ENCODE results near the gene SERTAD3. TPM values are rescaled to one million over a fixed set of nuclear protein-coding genes. Genes with fewer than 3 reads are reported as not detected.
"Not testable (repeated sequence)": the region's sequence is repeated elsewhere in the genome, so short reads cannot be mapped to it uniquely, and the experiment has no call there.

Gene SERTAD3
- total RNA-seq, result 10 to 100 TPM; 14.3 to 23.9 TPM

- peak; percentile 81 for ATAC-seq (replicated peaks)
- H3K36me3 Mint-ChIP-seq (ENCODE audit: low read depth), result peaks cover 29% of the 10 kb centered on the region
- H3K4me1 Mint-ChIP-seq, result peaks cover 11% of the 10 kb centered on the region
- H3K27ac Mint-ChIP-seq, result peak within 1 kb of the TSS; percentile 91
- H3K4me3 Mint-ChIP-seq, result peak within 1 kb of the TSS; percentile 93
- H3K9me3 Mint-ChIP-seq, result no peaks in the 10 kb centered on the region
- no peaks in the 10 kb centered on the region for H3K27me3 Mint-ChIP-seq
Measured at GRCh38 chr19:40444000-40444824, at the start of gene SERTAD3. Gene SERTAD3, minus strand, starts transcription at chr19:40444335. Its CDS starts 2,255 bp downstream, at chr19:40442080.

- Mint-ChIP-seq H3K9me3 (no peaks in the 10 kb centered on the region), H3K27ac (peak overlapping the region; percentile 18), H3K4me3 (no peak overlapping the region), H3K27me3 (peaks cover 25% of the 10 kb centered on the region), H3K4me1 (peaks cover 8% of the 10 kb centered on the region), H3K36me3 (ENCODE audit: low read depth) (no peaks in the 10 kb centered on the region)
- no peak for ATAC-seq (replicated peaks)
Measured at GRCh38 chr19:40493778-40494177, 49.6 kb upstream of the SERTAD3 start.

GRCh38 chr19:40492274-40492673 lies 48.1 kb upstream of the SERTAD3 start:
- Mint-ChIP-seq H3K4me3 (no peak overlapping the region), H3K9me3 (no peaks in the 10 kb centered on the region), H3K4me1 (peaks cover under 1% of the 10 kb centered on the region), H3K27me3 (peaks cover 24% of the 10 kb centered on the region), H3K36me3 (ENCODE audit: low read depth) (no peaks in the 10 kb centered on the region), H3K27ac (no peak overlapping the region)
- no peak for ATAC-seq (replicated peaks)

- Mint-ChIP-seq H3K4me3 (no peak overlapping the region), H3K4me1 (no peaks in the 10 kb centered on the region), H3K36me3 (ENCODE audit: low read depth) (no peaks in the 10 kb centered on the region), H3K9me3 (no peaks in the 10 kb centered on the region), H3K27ac (no peak overlapping the region), H3K27me3 (peaks cover 28% of the 10 kb centered on the region)
- no peak for ATAC-seq (replicated peaks)
Measured at GRCh38 chr19:40489882-40490230, 45.7 kb upstream of the SERTAD3 start.

GRCh38 chr19:40486017-40486416 lies 41.9 kb upstream of the SERTAD3 start:
- peaks cover 20% of the 10 kb centered on the region for H3K27me3 Mint-ChIP-seq
- no peak overlapping the region for H3K4me3 Mint-ChIP-seq
- H3K27ac Mint-ChIP-seq, result no peak overlapping the region
- no peaks in the 10 kb centered on the region for H3K9me3 Mint-ChIP-seq
- no peaks in the 10 kb centered on the region for H3K36me3 Mint-ChIP-seq (ENCODE audit: low read depth)
- H3K4me1 Mint-ChIP-seq, result no peaks in the 10 kb centered on the region
- no peak for ATAC-seq (replicated peaks)

GRCh38 chr19:40475878-40476644 lies 31.9 kb upstream of the SERTAD3 start:
- H3K4me3 Mint-ChIP-seq; H3K36me3 Mint-ChIP-seq (ENCODE audit: low read depth); H3K27me3 Mint-ChIP-seq; H3K4me1 Mint-ChIP-seq; H3K9me3 Mint-ChIP-seq; H3K27ac Mint-ChIP-seq: not testable (repeated sequence)
- peak; percentile 93 for ATAC-seq (replicated peaks)

GRCh38 chr19:40474737-40475136 lies 30.6 kb upstream of the SERTAD3 start:
- H3K9me3 Mint-ChIP-seq, result no peaks in the 10 kb centered on the region
- H3K27ac Mint-ChIP-seq, result no peak overlapping the region
- no peak overlapping the region for H3K4me3 Mint-ChIP-seq
- no peak for ATAC-seq (replicated peaks)
- H3K27me3 Mint-ChIP-seq, result no peaks in the 10 kb centered on the region
- no peaks in the 10 kb centered on the region for H3K36me3 Mint-ChIP-seq (ENCODE audit: low read depth)
- no peaks in the 10 kb centered on the region for H3K4me1 Mint-ChIP-seq

GRCh38 chr19:40472516-40472915 lies 28.4 kb upstream of the SERTAD3 start:
- H3K27ac Mint-ChIP-seq, result no peak overlapping the region
- no peaks in the 10 kb centered on the region for H3K27me3 Mint-ChIP-seq
- H3K9me3 Mint-ChIP-seq, result no peaks in the 10 kb centered on the region
- no peak overlapping the region for H3K4me3 Mint-ChIP-seq
- no peak for ATAC-seq (replicated peaks)
- H3K4me1 Mint-ChIP-seq, result no peaks in the 10 kb centered on the region
- no peaks in the 10 kb centered on the region for H3K36me3 Mint-ChIP-seq (ENCODE audit: low read depth)

GRCh38 chr19:40471111-40471510 lies 27.0 kb upstream of the SERTAD3 start:
- H3K27me3 Mint-ChIP-seq, result peaks cover 5% of the 10 kb centered on the region
- H3K36me3 Mint-ChIP-seq (ENCODE audit: low read depth), result peaks cover 7% of the 10 kb centered on the region
- no peak overlapping the region for H3K4me3 Mint-ChIP-seq
- H3K27ac Mint-ChIP-seq, result no peak overlapping the region
- peaks cover 7% of the 10 kb centered on the region for H3K4me1 Mint-ChIP-seq
- no peaks in the 10 kb centered on the region for H3K9me3 Mint-ChIP-seq
- ATAC-seq (replicated peaks), result no peak

- Mint-ChIP-seq H3K27ac (no peak overlapping the region), H3K9me3 (no peaks in the 10 kb centered on the region), H3K27me3 (peaks cover 5% of the 10 kb centered on the region), H3K4me1 (peaks cover 15% of the 10 kb centered on the region), H3K36me3 (ENCODE audit: low read depth) (peaks cover 15% of the 10 kb centered on the region), H3K4me3 (no peak overlapping the region)
- no peak for ATAC-seq (replicated peaks)
Measured at GRCh38 chr19:40469011-40469410, 24.9 kb upstream of the SERTAD3 start.

- peak within 1 kb of the TSS; percentile 90 for H3K4me3 Mint-ChIP-seq
- peaks cover 15% of the 10 kb centered on the region for H3K4me1 Mint-ChIP-seq
- peak within 1 kb of the TSS; percentile 91 for H3K27ac Mint-ChIP-seq
- H3K36me3 Mint-ChIP-seq (ENCODE audit: low read depth), result peaks cover 15% of the 10 kb centered on the region
- H3K9me3 Mint-ChIP-seq, result no peaks in the 10 kb centered on the region
- ATAC-seq (replicated peaks), result no peak
- peaks cover 5% of the 10 kb centered on the region for H3K27me3 Mint-ChIP-seq
Measured at GRCh38 chr19:40466985-40467734, 23.0 kb upstream of the SERTAD3 start, which contains the start of gene SPTBN4. Gene SPTBN4, plus strand, starts transcription at chr19:40467001. Its CDS starts 5,621 bp downstream, at chr19:40472622.

- peaks cover 15% of the 10 kb centered on the region for H3K4me1 Mint-ChIP-seq
- peak; percentile 81 for ATAC-seq (replicated peaks)
- H3K27ac Mint-ChIP-seq, result peak overlapping the region; percentile 91
- peak overlapping the region; percentile 90 for H3K4me3 Mint-ChIP-seq
- H3K27me3 Mint-ChIP-seq, result peaks cover 5% of the 10 kb centered on the region
- H3K36me3 Mint-ChIP-seq (ENCODE audit: low read depth), result peaks cover 15% of the 10 kb centered on the region
- no peaks in the 10 kb centered on the region for H3K9me3 Mint-ChIP-seq
Measured at GRCh38 chr19:40466219-40466984, 22.3 kb upstream of the SERTAD3 start.

- H3K4me1 Mint-ChIP-seq, result peaks cover 15% of the 10 kb centered on the region
- peaks cover 5% of the 10 kb centered on the region for H3K27me3 Mint-ChIP-seq
- H3K27ac Mint-ChIP-seq, result peak within 1 kb of the TSS; percentile 91
- ATAC-seq (replicated peaks), result peak; percentile 83
- peaks cover 15% of the 10 kb centered on the region for H3K36me3 Mint-ChIP-seq (ENCODE audit: low read depth)
- no peaks in the 10 kb centered on the region for H3K9me3 Mint-ChIP-seq
- peak within 1 kb of the TSS; percentile 90 for H3K4me3 Mint-ChIP-seq
Measured at GRCh38 chr19:40465557-40466218, 21.6 kb upstream of the SERTAD3 start, which contains the start of gene BLVRB. Gene BLVRB, minus strand, starts transcription at chr19:40465745. Its CDS starts 57 bp downstream, at chr19:40465688.

Data from activated T-helper 17 cell treated with anti-CD3 and anti-CD28 coated beads, Interleukin-2, amount 50 U/mL, for 72 hours (primary cell).